IMR-90 (cell line): ENCODE results near the gene CTRB1. TPM values are rescaled to one million over a fixed set of nuclear protein-coding genes. Genes with fewer than 3 reads are reported as not detected.

Experiments
- ATAC-seq: fragments of 200-7000 bp; cut with Tn5 transposase; 2 replicates; pipeline ENCODE4 v1.9.1; 2020; ENCODE audit warnings: low read depth, mild to moderate bottlenecking, moderate library complexity
- BruUV-seq: library from RNA; stranded (reverse); fragments of 400-500 nt; replicated peaks from 2 replicates; lab custom pipeline; 2021; lab: Mats Ljungman, UMichigan
- CTCF ChIA-PET: fragments of 300-600 bp; formaldehyde crosslinking; extraction: SDS; loops from one replicate; lab custom pipeline; 2021; ENCODE audit warnings: antibody characterized with exemption; lab: Yijun Ruan, JAX
- POLR2A ChIA-PET: fragments of 300-600 bp; sonication (Branson Sonifier 250); formaldehyde crosslinking; loops from one replicate; lab custom pipeline; 2022; ENCODE audit warnings: antibody characterized with exemption; ENCODE audit not compliant: unreplicated experiment; lab: Charles Lee
- DNase-seq: peaks from one replicate; pipeline ENCODE4 v3.0.0; 2013
- H2AFZ ChIP-seq: replicated peaks from 2 replicates; pipeline ENCODE3; 2013; ENCODE audit warnings: low read length, mild to moderate bottlenecking; ENCODE audit not compliant: poor library complexity
- H2AK5ac ChIP-seq: 2 replicates; pipeline ENCODE4 v1.6.1; 2013; ENCODE audit warnings: low read depth, low read length, inconsistent platforms
- H2AK9ac ChIP-seq: replicated peaks from 2 replicates; pipeline ENCODE3; 2013; ENCODE audit warnings: mild to moderate bottlenecking, low read depth, low read length, moderate library complexity; ENCODE audit not compliant: poor library complexity
- H2BK120ac ChIP-seq: 2 replicates; pipeline ENCODE4 v1.6.1; 2013; ENCODE audit warnings: low read depth, low read length, inconsistent platforms
- H2BK15ac ChIP-seq: 3 replicates; pipeline ENCODE4 v1.6.1; 2013; ENCODE audit warnings: low read depth, low read length, inconsistent platforms
- H2BK20ac ChIP-seq: 2 replicates; pipeline ENCODE4 v1.6.1; 2013; ENCODE audit warnings: low read depth, mild to moderate bottlenecking, inconsistent platforms, low read length, moderate library complexity
- H2BK5ac ChIP-seq: 2 replicates; pipeline ENCODE4 v1.6.1; 2013; ENCODE audit warnings: mild to moderate bottlenecking, low read depth, low read length, inconsistent platforms; ENCODE audit not compliant: poor library complexity, severe bottlenecking
- H3K14ac ChIP-seq: replicated peaks from 2 replicates; pipeline ENCODE4 v1.6.1; 2013; ENCODE audit warnings: low read depth, low read length, inconsistent platforms
- H3K18ac ChIP-seq: 2 replicates; pipeline ENCODE4 v1.6.1; 2013; ENCODE audit warnings: low read depth, low read length, control low read depth
- H3K23ac ChIP-seq: 2 replicates; pipeline ENCODE4 v1.6.1; 2013; ENCODE audit warnings: low read depth, low read length, inconsistent platforms
- H3K27ac ChIP-seq: 2 replicates; pipeline ENCODE4 v1.5.1; 2013; ENCODE audit warnings: mild to moderate bottlenecking, control low read depth, low read length; ENCODE audit not compliant: insufficient read depth
- H3K27me3 ChIP-seq: 2 replicates; pipeline ENCODE4 v1.6.1; 2013; ENCODE audit warnings: low read length; ENCODE audit not compliant: control insufficient read depth, insufficient read depth
- H3K36me3 ChIP-seq: 2 replicates; pipeline ENCODE4 v1.6.1; 2013; ENCODE audit warnings: low read length, mixed read lengths; ENCODE audit not compliant: control insufficient read depth, insufficient read depth
- H3K4ac ChIP-seq: 2 replicates; pipeline ENCODE4 v1.6.1; 2013; ENCODE audit warnings: low read depth, low read length, inconsistent platforms
- H3K4me1 ChIP-seq: 2 replicates; pipeline ENCODE4 v1.6.1; 2013; ENCODE audit warnings: low read length, mixed read lengths; ENCODE audit not compliant: control insufficient read depth, insufficient read depth
- H3K4me2 ChIP-seq: 2 replicates; pipeline ENCODE4 v1.6.1; 2013; ENCODE audit warnings: low read depth, mild to moderate bottlenecking, control low read depth, low read length, moderate library complexity
- H3K4me3 ChIP-seq: 2 replicates; pipeline ENCODE4 v1.5.1; 2013; ENCODE audit warnings: low read depth, mild to moderate bottlenecking, control low read depth, low read length, moderate library complexity; ENCODE audit not compliant: insufficient read depth
- H3K56ac ChIP-seq: 2 replicates; pipeline ENCODE4 v1.6.1; 2013; ENCODE audit warnings: low read length, inconsistent platforms; ENCODE audit not compliant: insufficient read depth; ENCODE audit errors: extremely low read depth
- H3K79me1 ChIP-seq, 2 experiments: 2 replicates each; pipeline ENCODE4 v1.6.1; 2013; ENCODE audit warnings: low read length in 2 of 2, inconsistent platforms in 1 of 2, low read depth in 1 of 2
- H3K9ac ChIP-seq: 2 replicates; pipeline ENCODE4 v1.6.1; 2013; ENCODE audit warnings: low read depth, low read length, control low read depth
- H3K9me1 ChIP-seq: 2 replicates; pipeline ENCODE4 v1.6.1; 2013; ENCODE audit warnings: low read length, inconsistent platforms; ENCODE audit not compliant: insufficient read depth
- H3K9me3 ChIP-seq: 2 replicates; pipeline ENCODE4 v1.6.1; 2013; ENCODE audit warnings: low read length; ENCODE audit not compliant: control insufficient read depth, insufficient read depth
- H4K20me1 ChIP-seq: 2 replicates; pipeline ENCODE4 v1.6.1; 2013; ENCODE audit warnings: low read length, inconsistent platforms; ENCODE audit not compliant: insufficient read depth
- H4K5ac ChIP-seq: 2 replicates; pipeline ENCODE4 v1.6.1; 2013; ENCODE audit warnings: mild to moderate bottlenecking, low read depth, low read length, control low read depth
- H4K8ac ChIP-seq, 2 experiments: 2 replicates each; pipeline ENCODE4 v1.6.1; 2013; ENCODE audit warnings: low read depth in 2 of 2, low read length in 2 of 2, control low read depth in 1 of 2, inconsistent platforms in 1 of 2
- H4K91ac ChIP-seq: 2 replicates; pipeline ENCODE4 v1.6.1; 2013; ENCODE audit warnings: low read depth, low read length, inconsistent platforms; ENCODE audit not compliant: insufficient read depth
- BHLHE40 ChIP-seq: fragments of 150-350 bp; IDR thresholded peaks from 2 replicates; pipeline ENCODE4 v1.6.1; 2016; ENCODE audit warnings: mild to moderate bottlenecking, low read depth, low read length
- CHD1 ChIP-seq: IDR thresholded peaks from 2 replicates; pipeline ENCODE4 v1.6.1; 2012; ENCODE audit warnings: low read depth, low read length, improper control_type of control experiment
- CTCF ChIP-seq: conservative IDR thresholded peaks from 2 replicates; pipeline ENCODE4 v1.5.1; 2012; ENCODE audit warnings: mild to moderate bottlenecking, low read depth, low read length, improper control_type of control experiment
- FOS ChIP-seq: fragments of 150-350 bp; IDR thresholded peaks from 2 replicates; pipeline ENCODE4 v1.6.1; 2016; ENCODE audit warnings: low read depth, low read length
- MAFK ChIP-seq: IDR thresholded peaks from 2 replicates; pipeline ENCODE4 v1.6.1; 2012; ENCODE audit warnings: low read depth, low read length, improper control_type of control experiment
- MAZ ChIP-seq: IDR thresholded peaks from 2 replicates; pipeline ENCODE4 v1.6.1; 2012; ENCODE audit warnings: low read depth, mild to moderate bottlenecking, low read length, improper control_type of control experiment, moderate library complexity, borderline replicate concordance
- MXI1 ChIP-seq: IDR thresholded peaks from 2 replicates; pipeline ENCODE4 v1.6.1; 2012; ENCODE audit warnings: low read depth, mild to moderate bottlenecking, low read length, moderate library complexity, borderline replicate concordance
- NFE2L2 ChIP-seq: fragments of 150-350 bp; IDR thresholded peaks from 2 replicates; pipeline ENCODE4 v1.6.1; 2016; ENCODE audit warnings: low read depth, mild to moderate bottlenecking, low read length
- WGBS, 2 experiments: methylation state at CpG; one replicate each; pipeline versions ENCODE4 v1.1.5 to v1.1.7; 2013; ENCODE audit warnings: missing lambda C conversion rate in 2 of 2; ENCODE audit not compliant: insufficient read length in 1 of 2; ENCODE audit errors: extremely low coverage in 2 of 2; 5-methylcytosine and 5-hydroxymethylcytosine counted together
- dilution Hi-C: fragments of 300-500 bp; cut with HindIII; formaldehyde crosslinking; loops from one replicate; pipeline ENCODE4 v1.14.3; 2018; ENCODE audit warnings: low sequenced_read_pairs; ENCODE audit not compliant: unreplicated experiment
- in situ Hi-C: fragments of 300-500 bp; cut with MboI; formaldehyde crosslinking; loops from 3 replicates; pipeline ENCODE4 v1.14.3; 2019; ENCODE audit warnings: low sequenced_read_pairs, inconsistent platforms, mixed read lengths
- intact Hi-C: fragments of 100-400 bp; cut with micrococcal nuclease; formaldehyde crosslinking; loops from 2 replicates; pipeline ENCODE4 v1.10.0; 2022
- polyA plus RNA-seq, 3 experiments: library from polyadenylated mRNA; depleted of rRNA; stranded (reverse); fragments of >200 nt; gene quantifications; 2 replicates each; pipeline ENCODE4 v1.2.3, GENCODE V29; 2012; ENCODE audit warnings: low replicate concordance in 1 of 3
- total RNA-seq: library from RNA; depleted of rRNA; stranded (reverse); fragments of >200 nt; gene quantifications from 2 replicates; pipeline ENCODE4 v1.2.3, GENCODE V29; 2012

The CTRB1 gene
- total and polyA plus RNA-seq, 2 of the 4 experiments (the other 2 are of a cell fraction): not detected

DNA sequence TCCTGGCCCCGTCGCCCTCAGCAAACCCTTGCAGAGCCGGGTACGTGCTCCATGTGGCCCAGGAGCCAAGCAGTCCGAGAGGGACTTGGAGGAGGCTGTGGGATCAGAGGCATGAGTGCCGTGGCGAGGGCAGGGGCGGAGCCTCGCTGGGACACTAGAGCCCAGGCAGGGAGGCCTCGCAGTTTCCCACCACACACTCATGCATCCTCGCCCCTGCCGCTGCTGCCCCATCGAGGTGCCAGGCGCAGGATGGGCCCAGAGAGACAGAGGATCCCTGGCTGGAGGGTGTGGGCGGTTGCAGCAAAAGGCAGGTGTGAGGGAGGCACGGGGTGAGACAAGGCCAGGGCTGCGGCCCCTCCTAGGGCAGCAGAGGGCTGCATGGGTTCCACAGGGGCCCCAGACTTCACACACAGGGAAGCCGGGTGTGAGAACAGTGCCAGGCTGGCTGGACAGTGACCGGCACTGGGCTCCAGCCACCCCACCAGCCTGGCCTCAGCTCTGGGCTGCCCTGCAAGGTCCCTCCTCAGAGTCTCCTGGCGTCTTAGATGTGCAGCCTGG is 25.0 kb downstream of the CTRB1 start:
- Histone ChIP-seq H2BK15ac (peak overlapping the region; percentile 97; the same call in 2 of the 3 replicates), H3K27me3 (no peaks in the 10 kb centered on the region), H3K23ac (peak overlapping the region; percentile 99; the same call in 1 of the 2 replicates), H3K9ac (peak overlapping the region; percentile 72; the same call in 1 of the 2 replicates), H3K4ac (peak overlapping the region; percentile 100), H3K9me1 (peaks cover 36% of the 10 kb centered on the region), H4K20me1 (peaks cover 79% of the 10 kb centered on the region), H3K4me3 (no peak overlapping the region), H3K27ac (peak overlapping the region; percentile 93), H2AK9ac (peak overlapping the region; percentile 99), H2BK5ac (peak overlapping the region; percentile 98), H2AK5ac (peak overlapping the region; percentile 97), H4K8ac (peak overlapping the region; percentile 97 to 100), H2BK120ac (peak overlapping the region; percentile 99), H4K5ac (peak overlapping the region; percentile 79), H3K14ac (peak overlapping the region; percentile 100), H3K4me2 (peak overlapping the region; percentile 55), H2BK20ac (peak overlapping the region; percentile 99), H2AFZ (peak overlapping the region; percentile 61), H3K18ac (peak overlapping the region; percentile 92; the same call in 1 of the 2 replicates), H3K36me3 (peaks cover 33% of the 10 kb centered on the region), H3K4me1 (peaks cover 58% of the 10 kb centered on the region), H4K91ac (peak overlapping the region; percentile 100), H3K9me3 (no peaks in the 10 kb centered on the region), H3K79me1 (peaks cover 8 to 53% of the 10 kb centered on the region in 2 experiments; a peak in 3 of 4 replicates), H3K56ac (peak overlapping the region; percentile 97)
- TF ChIP-seq FOS (no peak), CTCF (no peak), MAFK (no peak), BHLHE40 (no peak), MXI1 (no peak), CHD1 (no peak), MAZ (no peak), NFE2L2 (no peak)
- BruUV-seq: no TSS peak
- no peak for ATAC-seq
- intact Hi-C loops: no loop called here
- ChIA-PET POLR2A (no interaction called here), CTCF (no interaction called here)
- WGBS, 2 experiments: 70% methylated on average over 7 of the region's 20 CpGs; no CpG with 5 or more reads in 1 of the 2 experiments
- in situ Hi-C loops: no loop called here
- no peak for DNase-seq
- dilution Hi-C loops: no loop called here
